ENCODE results near the gene GREB1. TPM values are rescaled to one million over a fixed set of nuclear protein-coding genes. Genes with fewer than 3 reads are reported as not detected.

GREB1 gene
- total and polyA plus RNA-seq, 2 of the 13 experiments (the other 11 are each of a cell fraction or from before 2014, with no cell fraction given) = 31.3 to 61.2 TPM

- TF ChIP-seq CSRNP2 (CRISPR knock-in tag; conservative IDR thresholded peaks at IDR 0.05; ENCODE audit: low read depth) (no peak), ISL2 (CRISPR knock-in tag; IDR thresholded peaks at IDR 0.05) (peak; percentile 100), ZNF501 (CRISPR knock-in tag; IDR thresholded peaks at IDR 0.05) (peak; percentile 89), FOSL1 (CRISPR knock-in tag; IDR thresholded peaks at IDR 0.05; ENCODE audit: borderline replicate concordance) (no peak), HOMEZ (CRISPR knock-in tag; IDR thresholded peaks at IDR 0.05; ENCODE audit: low read depth) (peak; percentile 85), MXI1 (IDR thresholded peaks at IDR 0.05; ENCODE audit: borderline replicate concordance, low read depth, low read length) (peak; percentile 87; the same call in 1 of the 3 replicates), HOXA5 (CRISPR knock-in tag; IDR thresholded peaks at IDR 0.05) (peak; percentile 98), ZFP36 (IDR thresholded peaks at IDR 0.05; ENCODE audit: borderline replicate concordance, low read depth, low read length, partially characterized antibody) (no peak), CREM (IDR thresholded peaks at IDR 0.05) (peak; percentile 96), CREM (CRISPR knock-in tag; IDR thresholded peaks at IDR 0.05) (no peak), KDM1A (CRISPR knock-in tag; IDR thresholded peaks at IDR 0.05) (peak; percentile 74; the same call in 1 of the 2 replicates), RFXAP (CRISPR knock-in tag; IDR thresholded peaks at IDR 0.05; ENCODE audit: borderline replicate concordance) (peak; percentile 94), HMGXB3 (CRISPR knock-in tag; IDR thresholded peaks at IDR 0.05; ENCODE audit: borderline replicate concordance) (peak; percentile 88; the same call in 1 of the 2 replicates), ZNF781 (CRISPR knock-in tag; IDR thresholded peaks at IDR 0.05; ENCODE audit: borderline replicate concordance, not compliant biosample characterization) (peak; percentile 89), NR2F6 (IDR thresholded peaks at IDR 0.05) (peak; percentile 97), NR2F6 (CRISPR knock-in tag; IDR thresholded peaks at IDR 0.05) (peak; percentile 97), SNRNP70 (IDR thresholded peaks at IDR 0.05; ENCODE audit: low read depth, low read length) (no peak), ZNF737 (CRISPR knock-in tag; IDR thresholded peaks at IDR 0.05; ENCODE audit: borderline replicate concordance) (no peak), RXRB (CRISPR knock-in tag; IDR thresholded peaks at IDR 0.05; ENCODE audit: borderline replicate concordance) (peak; percentile 99)
Observed at GRCh38 chr2:11499081-11499743, 34.6 kb upstream of the GREB1 start (continued).

All from HepG2 (cell line).